GM08714 (cell line): Measurements from ENCODE around the gene ANKRD24.
"Not testable (repeated sequence)": the region's sequence is repeated elsewhere in the genome, so short reads cannot be mapped to it uniquely, and the experiment has no call there.

ENCODE experiments used
- H3K4me3 ChIP-seq: fragments of 200-500 bp; sonication (Bioruptor generic); 2 replicates; pipeline ENCODE4 v1.5.1; 2014; ENCODE audit warnings: mild to moderate bottlenecking, low read length, inconsistent platforms
- ZNF274 ChIP-seq: IDR thresholded peaks from 2 replicates; pipeline ENCODE4 v1.6.1; 2012; ENCODE audit warnings: mild to moderate bottlenecking, low read depth, low read length

ANKRD24 gene

DNA sequence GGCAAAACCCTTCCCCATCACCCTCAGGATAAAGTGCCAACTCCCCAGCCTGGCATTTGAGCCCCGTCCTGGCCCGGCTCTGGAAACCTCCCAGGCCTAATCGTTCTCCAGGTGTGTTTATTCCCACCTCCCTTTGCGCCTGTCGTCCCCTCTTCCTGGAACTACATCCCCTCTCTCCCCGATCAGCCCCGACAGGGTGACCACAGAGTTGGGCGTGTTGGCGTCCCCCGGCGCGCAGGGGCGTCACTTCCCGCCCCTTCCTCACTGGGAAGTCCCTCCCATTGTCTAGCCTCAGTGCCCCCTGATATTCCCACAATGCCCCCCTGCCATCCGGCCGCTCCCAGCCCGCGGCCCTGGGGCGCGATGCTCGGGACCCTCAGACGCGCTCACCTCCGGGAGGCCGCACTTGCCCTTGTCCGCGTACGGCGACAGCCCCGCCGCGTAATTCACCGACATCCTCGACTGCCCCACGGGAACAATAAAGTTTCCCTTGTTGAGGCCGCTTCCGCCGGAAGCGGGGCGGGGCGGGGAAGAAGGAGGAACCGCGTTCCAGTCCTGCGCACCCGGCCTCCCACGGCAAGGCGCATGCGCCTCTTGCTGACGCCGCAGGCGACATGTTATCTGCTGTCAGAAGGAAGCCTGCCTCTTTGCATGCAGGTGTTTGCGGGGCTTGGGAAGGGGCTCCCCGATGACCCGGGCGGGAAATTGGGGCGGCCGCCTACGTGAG is at the start of gene ANKRD24, which contains the start of gene SIRT6:
Gene ANKRD24 (plus strand): TSS at position 606 of the 727 bp plus-strand sequence. CDS start 3,737 bp downstream, outside the sequence.
Gene SIRT6 (minus strand): TSS at position 480 of the 727 bp plus-strand sequence. CDS start 24 bp downstream, at position 456.
- peak within 1 kb of the TSS; percentile 80 for H3K4me3 ChIP-seq
- no peak for TF ChIP-seq ZNF274

GRCh38 chr19:4134351-4134750 is 48.1 kb upstream of the ANKRD24 start:
- TF ChIP-seq ZNF274 = no peak
- H3K4me3 ChIP-seq = no peak overlapping the region

- H3K4me3 ChIP-seq = not testable (repeated sequence)
Measured at GRCh38 chr19:4135386-4135785, 47.1 kb upstream of the ANKRD24 start.

DNA sequence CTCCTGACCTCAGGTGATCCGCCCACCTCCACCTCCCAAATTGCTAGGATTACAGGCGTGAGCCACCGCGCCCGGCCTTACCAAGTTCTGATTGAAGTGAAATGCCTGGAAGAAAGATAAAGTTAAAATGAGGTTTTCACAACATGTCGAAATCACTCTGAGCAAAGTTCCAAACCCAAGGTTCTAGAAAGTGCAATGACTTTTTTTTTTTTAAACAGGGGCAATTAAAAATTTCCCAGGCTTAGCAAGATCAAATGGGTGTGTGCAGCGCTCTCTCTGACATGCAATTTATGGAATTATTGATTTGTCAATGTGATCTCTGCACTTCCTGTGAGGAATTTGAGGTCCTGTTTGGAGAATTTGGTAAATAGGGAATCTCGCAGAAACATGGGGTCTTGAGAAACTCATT is 45.8 kb upstream of the ANKRD24 start:
- H3K4me3 ChIP-seq = no peak overlapping the region
- no peak for TF ChIP-seq ZNF274

- H3K4me3 ChIP-seq = no peak overlapping the region
- no peak for TF ChIP-seq ZNF274
Measured at GRCh38 chr19:4138445-4138844, 44.0 kb upstream of the ANKRD24 start.

GRCh38 chr19:4139614-4140236 is 42.8 kb upstream of the ANKRD24 start:
- H3K4me3 ChIP-seq = no peak overlapping the region
- TF ChIP-seq ZNF274 = no peak

DNA sequence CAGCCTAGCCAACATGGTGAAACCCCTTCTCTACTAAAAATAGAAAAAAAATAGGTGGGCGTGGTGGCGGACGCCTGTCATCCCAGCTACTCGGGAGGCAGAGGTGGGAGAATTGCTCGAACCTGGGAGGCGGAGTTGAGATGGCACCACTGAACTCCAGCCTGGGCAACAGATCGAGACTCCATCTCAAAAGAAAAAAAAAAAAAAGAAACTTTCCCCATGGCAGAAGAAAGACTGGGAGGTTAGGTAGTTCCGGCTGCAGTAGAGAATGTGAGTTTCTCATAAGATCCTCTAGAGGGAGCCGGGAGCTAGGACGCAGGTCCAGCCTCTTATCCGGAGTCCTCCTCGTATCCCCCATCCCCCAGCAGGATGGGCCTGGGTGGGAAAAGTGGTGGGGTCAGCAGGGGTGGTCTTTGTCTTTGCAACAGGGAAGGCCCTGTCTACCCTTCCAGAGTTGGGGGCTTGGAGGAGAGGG is 42.2 kb upstream of the ANKRD24 start:
- TF ChIP-seq ZNF274 = no peak
- H3K4me3 ChIP-seq = no peak overlapping the region

DNA sequence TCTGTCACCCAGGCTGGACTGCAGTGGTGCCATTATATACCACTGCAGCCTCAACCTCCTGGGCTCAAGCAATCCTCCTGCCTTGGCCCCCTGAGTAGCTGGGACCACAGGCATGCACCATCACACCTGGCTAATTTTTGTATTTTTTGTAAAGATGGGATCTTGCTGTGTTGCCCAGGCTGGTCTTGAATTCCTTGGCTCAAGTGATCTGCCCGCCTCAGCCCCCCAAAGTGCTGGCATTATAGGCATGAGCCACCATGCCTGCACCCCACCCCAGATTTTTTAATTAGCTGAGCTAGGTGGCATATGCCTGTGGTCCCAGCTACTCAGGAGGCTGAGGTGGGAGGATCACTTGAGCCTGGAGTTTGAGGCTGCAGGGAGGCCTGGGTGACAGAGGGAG is 39.6 kb upstream of the ANKRD24 start:
- not testable (repeated sequence) for H3K4me3 ChIP-seq

DNA sequence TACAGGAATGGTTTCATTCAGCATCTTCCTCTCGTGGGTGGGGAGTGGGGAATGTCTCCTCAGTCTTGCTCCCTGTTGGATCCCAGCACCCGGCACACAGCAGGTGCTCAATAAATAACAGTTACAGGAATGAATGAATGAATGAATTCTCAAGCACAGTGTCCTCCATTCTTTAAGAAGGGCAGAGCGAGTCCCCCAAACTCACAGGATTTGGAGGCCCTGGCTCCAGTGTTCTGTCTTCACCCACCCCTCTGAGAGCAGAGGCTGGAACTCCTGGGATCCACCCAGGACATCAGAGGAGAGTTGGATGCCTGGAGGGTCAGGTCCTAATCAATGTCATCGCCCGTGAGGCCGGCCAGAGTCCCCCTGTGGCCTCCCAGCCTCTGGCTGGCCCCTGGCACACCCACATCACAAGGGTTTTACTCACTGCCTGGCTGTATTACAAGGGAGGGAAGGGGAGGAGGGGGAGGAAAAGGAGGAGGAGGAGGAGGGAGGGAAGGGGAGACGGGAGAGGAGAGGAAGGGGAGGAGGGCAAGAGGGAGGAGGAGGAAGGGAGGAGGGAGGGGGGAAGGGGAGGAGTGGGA is 37.7 kb upstream of the ANKRD24 start:
- TF ChIP-seq ZNF274 = no peak
- no peak overlapping the region for H3K4me3 ChIP-seq

- H3K4me3 ChIP-seq = no peak overlapping the region
- no peak for TF ChIP-seq ZNF274
Measured at GRCh38 chr19:4149518-4150288, 32.8 kb upstream of the ANKRD24 start.

GRCh38 chr19:4151623-4152022 is 30.9 kb upstream of the ANKRD24 start:
- TF ChIP-seq ZNF274 = no peak
- no peak overlapping the region for H3K4me3 ChIP-seq

DNA sequence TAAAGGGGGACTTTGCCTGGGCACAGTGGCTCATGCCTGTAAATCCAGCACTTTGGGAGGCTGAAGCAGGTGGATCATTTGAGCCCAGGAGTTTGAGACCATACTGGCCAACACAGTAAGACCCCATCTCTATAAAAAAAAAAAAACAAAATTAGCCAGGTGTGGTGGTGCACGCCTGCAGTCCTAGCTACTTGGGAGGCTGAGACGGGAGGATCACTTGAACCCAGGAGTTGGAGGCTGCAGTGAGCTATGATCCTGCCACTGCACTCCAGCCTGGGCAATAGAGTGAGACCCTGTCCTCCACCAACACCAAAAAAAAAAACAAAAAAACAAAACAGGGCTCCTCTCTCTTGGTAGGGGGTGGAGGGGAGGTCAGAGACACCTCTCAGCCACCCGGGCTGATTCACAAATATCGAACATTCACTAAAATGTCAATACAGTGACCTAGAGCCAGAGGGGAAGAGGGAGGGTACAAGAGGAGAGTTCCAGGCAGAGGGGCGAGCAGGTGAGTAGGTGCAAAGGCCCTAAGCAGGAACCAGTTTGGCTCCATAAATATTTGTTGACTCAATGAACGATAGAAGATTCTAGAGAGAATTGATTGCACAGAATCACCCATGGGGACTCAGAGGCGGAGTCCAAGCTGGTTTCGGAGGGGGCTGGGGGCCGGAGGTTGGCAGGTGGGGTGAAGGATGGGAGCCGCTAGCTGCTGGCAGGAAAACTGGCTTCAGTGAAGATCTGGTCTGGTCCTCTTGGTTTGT is 30.1 kb upstream of the ANKRD24 start:
- no peak for TF ChIP-seq ZNF274
- no peak overlapping the region for H3K4me3 ChIP-seq

GRCh38 chr19:4154571-4155312 is 27.7 kb upstream of the ANKRD24 start:
- no peak for TF ChIP-seq ZNF274

More at GRCh38 chr19:4154571-4155312, 27.7 kb upstream of the ANKRD24 start:
- no peak overlapping the region for H3K4me3 ChIP-seq
